ENCODE measurements around the gene IL1RAP. TPM values are rescaled to one million over a fixed set of nuclear protein-coding genes. Genes with fewer than 3 reads are reported as not detected.

The IL1RAP gene
- total RNA-seq, 1 donor from 2014 or later: 5.1 TPM

DNA sequence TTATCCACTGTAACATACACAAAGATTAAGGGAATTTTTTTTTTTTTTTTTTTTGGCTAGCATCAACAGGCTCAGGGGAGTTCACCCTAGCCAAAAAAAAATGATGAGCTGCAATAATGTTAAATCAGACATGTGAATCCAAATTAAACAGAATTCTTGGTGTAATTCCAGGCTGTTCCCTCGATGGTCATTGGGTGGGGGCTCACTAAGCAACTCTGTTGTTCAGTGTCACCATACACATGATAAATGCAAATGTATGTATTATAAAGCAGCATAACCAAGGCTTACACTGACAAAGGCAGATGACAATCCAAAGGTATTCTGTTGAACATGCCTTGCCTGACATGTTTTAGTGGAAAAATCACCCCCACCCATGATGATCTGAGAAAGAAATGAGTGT, 29.0 kb downstream of the IL1RAP start:
- Histone ChIP-seq H3K27ac (replicated peaks) (no peak overlapping the region), H3K4me3 (no peak overlapping the region), H3K36me3 (no peaks in the 10 kb centered on the region), H3K27me3 (ENCODE audit: low read depth) (no peaks in the 10 kb centered on the region), H3K4me1 (peaks cover 13% of the 10 kb centered on the region), H3K9me3 (replicated peaks) (no peaks in the 10 kb centered on the region)
- intact Hi-C loops (cut with micrococcal nuclease): no loop called here
- no peak for DNase-seq
- TF ChIP-seq, protein P1, sequence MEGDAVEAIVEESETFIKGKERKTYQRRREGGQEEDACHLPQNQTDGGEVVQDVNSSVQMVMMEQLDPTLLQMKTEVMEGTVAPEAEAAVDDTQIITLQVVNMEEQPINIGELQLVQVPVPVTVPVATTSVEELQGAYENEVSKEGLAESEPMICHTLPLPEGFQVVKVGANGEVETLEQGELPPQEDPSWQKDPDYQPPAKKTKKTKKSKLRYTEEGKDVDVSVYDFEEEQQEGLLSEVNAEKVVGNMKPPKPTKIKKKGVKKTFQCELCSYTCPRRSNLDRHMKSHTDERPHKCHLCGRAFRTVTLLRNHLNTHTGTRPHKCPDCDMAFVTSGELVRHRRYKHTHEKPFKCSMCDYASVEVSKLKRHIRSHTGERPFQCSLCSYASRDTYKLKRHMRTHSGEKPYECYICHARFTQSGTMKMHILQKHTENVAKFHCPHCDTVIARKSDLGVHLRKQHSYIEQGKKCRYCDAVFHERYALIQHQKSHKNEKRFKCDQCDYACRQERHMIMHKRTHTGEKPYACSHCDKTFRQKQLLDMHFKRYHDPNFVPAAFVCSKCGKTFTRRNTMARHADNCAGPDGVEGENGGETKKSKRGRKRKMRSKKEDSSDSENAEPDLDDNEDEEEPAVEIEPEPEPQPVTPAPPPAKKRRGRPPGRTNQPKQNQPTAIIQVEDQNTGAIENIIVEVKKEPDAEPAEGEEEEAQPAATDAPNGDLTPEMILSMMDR (IDR thresholded peaks at IDR 0.05; ENCODE audit: borderline replicate concordance): no peak

DNA sequence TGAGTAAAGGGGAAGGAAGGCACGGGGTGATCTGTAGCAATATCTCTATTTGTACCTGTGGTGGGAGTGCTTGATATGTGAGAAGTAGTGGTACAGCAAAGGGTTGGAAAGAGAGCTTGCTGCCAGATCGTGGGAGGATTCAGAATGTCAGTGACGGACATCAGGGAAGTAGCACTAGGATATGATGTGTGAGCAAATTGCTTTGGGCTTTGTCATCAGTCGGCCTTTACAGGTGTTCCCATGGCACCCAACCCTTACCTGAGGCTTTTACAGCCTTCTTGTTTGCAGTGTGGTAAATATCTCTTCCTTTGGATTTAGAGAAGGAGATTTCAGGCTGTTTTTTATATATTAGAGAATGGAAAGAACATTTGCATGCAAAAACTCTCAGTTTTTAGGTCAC, 29.8 kb downstream of the IL1RAP start:
- H3K9me3 ChIP-seq (replicated peaks): no peaks in the 10 kb centered on the region
- TF ChIP-seq, protein P1 (IDR thresholded peaks at IDR 0.05; ENCODE audit: borderline replicate concordance): no peak
- H3K27me3 ChIP-seq (ENCODE audit: low read depth): no peaks in the 10 kb centered on the region
- no peak for DNase-seq
- H3K4me1 ChIP-seq: peaks cover 13% of the 10 kb centered on the region
- no peaks in the 10 kb centered on the region for H3K36me3 ChIP-seq
- no peak overlapping the region for H3K27ac ChIP-seq (replicated peaks)
- intact Hi-C loops (cut with micrococcal nuclease): no loop called here
- no peak overlapping the region for H3K4me3 ChIP-seq

DNA sequence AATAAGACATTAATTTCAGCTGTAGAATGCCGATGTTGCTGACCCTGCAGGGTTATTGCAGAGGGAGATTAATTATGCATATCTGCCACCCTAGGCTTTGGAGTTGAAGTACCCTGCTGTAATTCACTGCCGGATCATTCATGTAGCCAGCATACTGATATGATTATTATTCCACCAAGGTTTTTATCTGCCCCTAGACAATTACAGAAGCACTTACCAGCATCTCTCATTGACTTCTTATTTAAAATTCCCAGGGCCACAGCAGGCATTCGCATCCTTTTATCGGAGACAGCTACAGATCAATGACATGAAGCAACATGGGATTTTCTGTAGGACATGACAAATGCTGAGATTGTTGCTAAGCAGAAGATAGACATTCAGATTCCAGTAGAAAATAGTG, 31.3 kb downstream of the IL1RAP start:
- Histone ChIP-seq H3K27ac (replicated peaks) (no peak overlapping the region), H3K9me3 (replicated peaks) (no peaks in the 10 kb centered on the region), H3K4me3 (no peak overlapping the region), H3K36me3 (no peaks in the 10 kb centered on the region), H3K4me1 (peaks cover 13% of the 10 kb centered on the region), H3K27me3 (ENCODE audit: low read depth) (no peaks in the 10 kb centered on the region)
- intact Hi-C loops (cut with micrococcal nuclease): no loop called here
- TF ChIP-seq, protein P1 (IDR thresholded peaks at IDR 0.05; ENCODE audit: borderline replicate concordance): no peak
- DNase-seq: no peak

DNA sequence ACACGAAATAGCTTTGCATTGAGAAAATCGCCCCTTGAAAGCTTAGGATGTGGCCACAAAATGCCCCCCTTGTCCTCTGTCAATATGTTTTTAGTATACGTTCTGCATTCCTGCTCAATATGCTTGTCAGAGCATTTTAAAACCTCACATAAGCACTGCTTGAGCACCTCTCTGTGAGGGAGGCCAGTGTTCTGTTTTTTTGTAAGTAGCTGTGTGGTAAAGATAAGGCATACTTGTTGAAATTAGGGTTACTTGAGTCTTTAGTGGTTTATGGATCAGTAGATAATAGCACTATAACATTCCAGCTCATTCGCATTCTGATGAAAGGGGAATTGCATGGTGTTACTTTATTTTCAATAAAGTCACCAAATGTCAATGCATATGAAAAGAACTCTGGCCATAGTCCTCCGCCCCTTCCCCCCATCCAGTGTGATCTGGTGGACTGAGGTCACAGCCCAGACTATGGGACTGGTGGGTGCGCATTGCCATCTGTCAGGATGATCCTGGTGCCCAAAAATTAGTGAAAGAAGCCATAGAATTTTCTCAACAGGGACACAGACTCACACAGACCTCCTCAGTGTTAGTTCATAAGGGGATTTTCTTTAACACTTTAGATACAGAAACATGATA, 33.1 kb downstream of the IL1RAP start:
- Histone ChIP-seq H3K27me3 (ENCODE audit: low read depth) (no peaks in the 10 kb centered on the region), H3K27ac (replicated peaks) (no peak overlapping the region), H3K4me1 (peaks cover 13% of the 10 kb centered on the region), H3K4me3 (no peak overlapping the region), H3K36me3 (no peaks in the 10 kb centered on the region), H3K9me3 (replicated peaks) (peaks cover 10% of the 10 kb centered on the region)
- TF ChIP-seq, protein P1 (IDR thresholded peaks at IDR 0.05; ENCODE audit: borderline replicate concordance): no peak
- intact Hi-C loops (cut with micrococcal nuclease): no loop called here
- DNase-seq: no peak

DNA sequence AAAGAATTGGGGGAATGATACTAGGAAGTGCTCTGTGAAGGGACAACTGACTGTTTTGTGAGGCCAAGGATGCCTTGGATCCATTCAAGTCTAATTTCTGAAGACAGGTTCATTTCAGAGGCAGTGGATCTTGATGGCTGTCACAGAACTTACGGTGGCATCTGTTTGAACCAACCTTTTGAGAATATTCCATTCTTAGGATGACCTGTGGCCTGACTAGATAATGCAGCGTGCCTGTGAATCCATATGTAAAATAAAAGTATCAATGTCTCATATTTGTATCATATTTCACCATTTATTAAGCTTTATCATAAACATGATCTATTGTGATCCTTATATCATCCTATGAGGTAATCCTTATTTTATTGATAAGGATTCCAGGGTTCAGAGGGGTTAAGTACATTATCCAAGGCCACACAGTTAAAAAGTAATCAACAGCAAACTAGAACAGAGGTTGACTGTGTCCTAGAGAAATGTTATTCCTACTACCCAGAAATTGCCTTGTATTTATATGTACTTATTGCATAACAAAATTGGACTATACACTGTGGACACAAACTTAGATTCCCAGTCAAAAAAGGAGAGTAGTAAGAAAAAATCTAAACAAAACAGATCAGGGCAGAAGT, 34.3 kb downstream of the IL1RAP start:
- H3K27ac ChIP-seq (replicated peaks): no peak overlapping the region
- TF ChIP-seq, protein P1 (IDR thresholded peaks at IDR 0.05; ENCODE audit: borderline replicate concordance): no peak
- H3K4me1 ChIP-seq: peaks cover 7% of the 10 kb centered on the region
- no peak overlapping the region for H3K4me3 ChIP-seq
- intact Hi-C loops (cut with micrococcal nuclease): no loop called here
- H3K27me3 ChIP-seq (ENCODE audit: low read depth): no peaks in the 10 kb centered on the region
- DNase-seq: no peak
- no peaks in the 10 kb centered on the region for H3K36me3 ChIP-seq
- H3K9me3 ChIP-seq (replicated peaks): peaks cover 16% of the 10 kb centered on the region

Measured in left ventricle myocardium inferior (tissue), 1 donor.